Measurements from ENCODE around the gene PLCL2.

- TF ChIP-seq ATF3 (IDR thresholded peaks at IDR 0.05): no peak
- TF ChIP-seq JUND (IDR thresholded peaks at IDR 0.05): no peak
- TF ChIP-seq REST (IDR thresholded peaks at IDR 0.05): no peak
- TF ChIP-seq RAD21 (IDR thresholded peaks at IDR 0.05): no peak
- TF ChIP-seq CTCF (IDR thresholded peaks at IDR 0.05; ENCODE audit: low read depth, low read length, missing input control): no peak
- TF ChIP-seq YY1 (IDR thresholded peaks at IDR 0.05): no peak
- no peak for TF ChIP-seq GABPA (IDR thresholded peaks at IDR 0.05 in 1 of 2, conservative IDR thresholded peaks at IDR 0.05 in 1 of 2)
- no peak for TF ChIP-seq EGR1 (IDR thresholded peaks at IDR 0.05; ENCODE audit: low read depth in 2 of 2)
- TF ChIP-seq FOXA1 (IDR thresholded peaks at IDR 0.05): no peak
- TF ChIP-seq MAX (IDR thresholded peaks at IDR 0.05): no peak
- TF ChIP-seq SP1 (IDR thresholded peaks at IDR 0.05): no peak
- no peak for TF ChIP-seq TAF1 (conservative IDR thresholded peaks at IDR 0.05)
- TF ChIP-seq RXRA (IDR thresholded peaks at IDR 0.05): no peak
Observed at GRCh38 chr3:17030956-17031652, 146.3 kb downstream of the PLCL2 start.
